Islet of Langerhans (tissue), 1 donor: ENCODE results near the gene SRGAP3.

Experiments
- FAIRE-seq: peaks from one replicate; lab custom pipeline; 2011; peaks lifted over from hg19 to GRCh38; lab: Jason Lieb, UNC

Gene SRGAP3

GRCh38 chr3:9080163-9080562, 169.3 kb downstream of the SRGAP3 start:
- no peak for FAIRE-seq

DNA sequence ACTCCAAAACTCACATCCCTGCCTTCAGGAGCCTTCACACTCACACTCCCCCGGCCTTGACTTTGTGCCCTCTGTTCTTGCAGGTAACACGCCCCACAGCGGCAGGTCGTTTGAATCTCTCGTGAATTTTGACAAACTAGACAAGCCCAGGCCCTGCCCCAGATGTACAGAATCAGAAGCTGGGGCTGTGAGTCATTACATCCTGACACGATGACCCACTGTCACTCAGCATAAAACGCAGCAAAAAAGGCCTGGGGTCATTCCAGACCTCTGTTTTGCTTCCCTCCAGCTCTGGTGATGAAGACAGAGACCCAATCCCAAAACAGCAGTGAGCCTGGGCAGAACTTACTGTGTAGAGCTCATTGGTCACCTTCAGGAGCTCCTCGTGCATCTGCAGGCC, 169.8 kb downstream of the SRGAP3 start:
- no peak for FAIRE-seq

DNA sequence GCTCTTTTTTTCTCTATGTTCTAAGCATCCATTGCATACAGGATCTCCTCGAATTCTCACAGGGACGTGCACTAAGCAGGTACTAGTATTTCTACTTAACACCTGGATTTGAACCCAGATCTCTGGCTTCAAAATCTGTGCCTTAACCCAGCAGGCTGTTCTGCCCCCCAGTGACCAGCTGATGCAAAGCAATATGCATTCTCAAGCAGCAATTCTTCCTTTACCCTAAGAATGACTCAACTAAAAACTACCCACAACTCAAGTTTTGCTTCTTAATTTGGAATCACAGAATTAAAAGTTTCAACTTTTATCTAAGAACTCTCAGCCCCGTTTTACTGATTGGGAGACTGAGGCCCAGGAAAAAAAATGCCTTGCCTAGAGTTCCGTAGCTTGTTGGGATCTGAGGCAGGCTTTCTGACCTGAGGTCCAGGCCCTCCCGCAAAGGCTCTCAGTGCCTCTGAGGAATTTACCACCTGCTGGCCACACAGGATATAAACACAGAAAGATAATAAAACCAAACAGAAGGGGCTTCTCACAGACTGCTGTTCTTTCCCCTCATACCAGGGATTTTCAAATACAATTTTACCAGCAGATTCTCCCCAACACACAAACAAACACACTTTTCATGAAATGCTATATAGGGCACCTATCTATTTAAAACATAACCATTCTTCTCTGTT, 170.7 kb downstream of the SRGAP3 start:
- FAIRE-seq: no peak

- FAIRE-seq: no peak
Observed at GRCh38 chr3:9077029-9077428, 172.4 kb downstream of the SRGAP3 start.

DNA sequence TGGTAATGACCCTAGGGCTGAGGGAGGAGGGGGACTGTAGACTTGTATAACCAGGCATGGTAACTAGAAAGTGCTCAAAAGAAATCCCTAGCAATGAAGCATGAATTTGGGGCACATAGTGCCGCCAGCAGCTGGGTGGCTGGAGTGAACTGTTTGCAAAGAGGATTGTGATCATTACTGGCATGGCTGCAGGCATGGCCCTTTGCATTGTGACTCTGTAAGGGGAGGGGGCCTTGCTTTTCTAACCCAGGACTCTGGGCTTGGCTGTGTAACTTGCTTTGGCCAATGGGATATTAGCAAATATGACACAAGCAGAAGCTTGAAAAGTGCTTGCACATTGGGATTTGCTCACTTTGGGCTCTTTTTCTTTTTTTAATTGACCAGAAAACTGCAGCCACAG, 173.7 kb downstream of the SRGAP3 start:
- no peak for FAIRE-seq

- FAIRE-seq: no peak
Observed at GRCh38 chr3:9074079-9074478, 175.4 kb downstream of the SRGAP3 start.

DNA sequence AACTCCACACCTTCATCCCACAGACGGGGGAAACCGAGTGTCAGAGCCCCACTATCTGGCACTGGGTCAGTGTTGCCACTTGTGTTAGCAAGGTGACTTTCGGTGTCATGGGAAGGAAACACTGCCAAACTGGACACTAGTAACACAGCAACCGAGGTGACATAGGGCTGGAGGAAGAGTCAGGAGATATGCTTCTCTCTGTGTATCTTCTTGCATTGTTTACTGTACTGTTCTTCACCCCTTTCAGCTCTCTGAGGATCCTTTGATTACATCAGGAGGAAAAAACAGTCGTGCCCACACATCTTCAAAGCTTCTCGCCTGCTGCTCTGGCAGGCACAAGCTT, 176.8 kb downstream of the SRGAP3 start:
- no peak for FAIRE-seq

DNA sequence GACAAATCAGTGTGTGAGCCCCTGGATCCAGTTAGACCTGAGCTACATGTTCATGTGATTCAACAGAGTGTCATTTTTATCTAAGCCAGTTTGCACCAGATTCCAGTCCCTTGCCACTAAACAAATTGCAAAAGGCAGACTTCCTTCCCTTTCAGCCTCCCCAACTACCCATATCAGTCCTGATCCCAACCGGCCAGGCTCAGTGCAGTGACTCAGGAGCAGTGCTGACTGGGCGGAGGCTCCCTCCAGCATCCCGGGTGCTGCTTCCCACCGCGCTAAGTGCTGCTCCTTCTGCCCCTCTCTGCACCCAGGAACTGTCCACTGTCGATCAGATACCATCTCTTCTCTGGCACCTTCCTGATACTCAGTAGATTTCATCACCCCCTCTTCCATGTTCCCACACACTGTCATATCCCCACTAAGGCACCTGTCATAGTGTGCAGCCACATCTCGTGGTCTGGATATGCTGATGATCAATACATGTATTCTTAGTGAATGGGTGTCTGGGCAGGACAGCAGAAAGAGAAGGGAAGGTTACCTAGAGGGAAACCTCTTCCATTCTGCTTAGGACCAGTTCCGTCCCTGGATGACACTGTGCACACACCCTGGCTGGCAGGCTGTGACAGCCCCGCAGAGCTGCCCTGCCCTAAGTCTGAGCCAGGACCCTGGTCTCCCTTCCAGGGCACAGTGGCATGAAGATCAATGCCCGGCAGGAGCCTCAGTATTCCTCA, 177.3 kb downstream of the SRGAP3 start:
- no peak for FAIRE-seq

DNA sequence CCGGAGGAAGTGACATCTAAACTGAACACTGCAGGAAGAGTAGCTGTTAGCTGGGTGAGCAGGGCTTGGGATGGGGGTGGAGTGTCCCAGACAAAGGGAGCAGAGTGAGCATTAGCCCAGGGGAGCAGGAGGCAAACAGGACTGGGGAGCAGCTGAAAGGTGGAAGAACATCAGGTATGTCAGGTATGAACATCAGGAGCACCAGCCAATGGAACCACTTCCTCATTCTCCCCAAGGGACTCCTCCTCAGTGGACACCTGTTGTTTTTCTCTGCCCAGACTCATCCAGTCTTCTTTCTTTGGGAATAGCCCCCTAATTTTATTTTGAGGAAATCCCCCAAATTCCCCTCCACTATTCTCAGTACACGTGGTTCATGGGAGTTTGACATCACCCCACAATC, 178.5 kb downstream of the SRGAP3 start:
- FAIRE-seq: no peak

DNA sequence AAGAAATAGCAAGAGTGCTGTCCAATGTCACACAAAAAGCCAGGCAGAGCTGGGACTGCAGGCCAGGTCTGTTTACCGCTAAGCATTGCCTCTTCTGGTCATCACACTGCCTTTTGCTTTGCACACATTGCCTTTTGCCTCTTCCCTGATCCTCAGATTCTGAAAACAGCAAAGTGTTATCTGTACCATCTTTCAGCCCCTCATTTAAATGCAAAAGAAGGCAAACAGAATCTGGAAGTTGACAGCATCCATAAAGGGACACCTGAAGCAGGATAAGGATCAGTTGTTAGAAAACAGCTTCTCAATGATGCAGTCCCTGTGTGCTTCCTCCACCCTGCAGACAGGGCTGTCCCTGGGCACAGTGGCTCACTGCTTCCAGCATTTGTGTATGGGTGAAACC, 179.5 kb downstream of the SRGAP3 start:
- FAIRE-seq: no peak

DNA sequence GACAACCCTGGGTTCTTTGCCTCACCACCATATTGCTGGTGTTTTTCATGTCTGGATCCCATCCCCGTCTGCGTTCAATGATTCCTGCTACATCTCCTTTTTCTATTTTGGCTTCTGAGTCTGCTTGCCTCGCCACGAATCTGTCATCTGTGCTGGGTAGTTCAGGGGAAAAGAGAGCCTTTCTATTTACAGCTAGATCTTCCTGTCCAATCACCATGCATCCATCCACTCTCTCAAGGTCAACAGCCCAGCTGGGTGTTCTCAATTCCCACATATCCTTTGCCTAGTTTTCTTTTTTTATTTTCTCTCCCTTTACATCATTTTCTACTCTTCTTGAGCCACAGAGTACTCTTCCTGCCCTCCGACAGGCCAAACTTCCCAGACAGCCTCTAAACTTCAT, 181.4 kb downstream of the SRGAP3 start:
- no peak for FAIRE-seq

GRCh38 chr3:9067352-9067975, 182.0 kb downstream of the SRGAP3 start:
- FAIRE-seq: peak; percentile 81

DNA sequence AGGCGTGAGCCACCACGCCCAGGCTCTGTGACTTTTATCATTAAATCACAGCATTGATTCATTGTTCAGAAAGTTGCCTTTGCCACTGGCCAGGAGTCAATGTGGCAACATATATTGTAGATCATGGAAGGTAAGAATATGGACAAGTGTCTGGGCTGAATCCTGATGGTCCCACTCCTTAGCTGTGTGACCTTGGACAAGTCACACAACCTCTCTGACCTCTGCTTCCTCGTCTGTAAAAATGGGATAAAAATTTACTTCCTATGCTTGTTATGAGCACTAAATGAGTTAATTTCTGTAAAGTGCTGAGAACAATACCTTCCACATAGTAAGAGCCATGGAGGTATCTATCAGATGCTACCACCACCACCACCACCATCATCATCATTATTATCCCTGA, 182.7 kb downstream of the SRGAP3 start:
- no peak for FAIRE-seq

GRCh38 chr3:9066141-9066540, 183.3 kb downstream of the SRGAP3 start:
- no peak for FAIRE-seq

DNA sequence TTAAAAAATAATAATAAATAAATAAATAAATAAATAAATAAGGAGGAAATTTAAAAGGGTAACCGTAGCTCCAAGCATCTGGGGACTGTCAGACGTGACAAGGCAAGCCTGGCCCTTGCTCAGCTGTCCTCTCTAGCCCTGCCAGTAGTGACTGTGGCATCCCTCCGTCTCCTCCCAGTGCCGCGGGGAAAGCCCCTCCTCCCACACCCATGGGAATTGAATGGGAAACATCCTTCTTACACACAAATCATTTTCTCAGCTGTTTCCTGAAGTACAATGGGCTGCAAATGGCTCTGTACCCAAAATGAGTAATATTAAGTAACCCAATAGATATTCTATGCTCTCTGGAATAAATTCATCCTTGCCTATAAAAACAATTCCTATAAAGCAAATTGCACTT, 184.6 kb downstream of the SRGAP3 start:
- FAIRE-seq: no peak

DNA sequence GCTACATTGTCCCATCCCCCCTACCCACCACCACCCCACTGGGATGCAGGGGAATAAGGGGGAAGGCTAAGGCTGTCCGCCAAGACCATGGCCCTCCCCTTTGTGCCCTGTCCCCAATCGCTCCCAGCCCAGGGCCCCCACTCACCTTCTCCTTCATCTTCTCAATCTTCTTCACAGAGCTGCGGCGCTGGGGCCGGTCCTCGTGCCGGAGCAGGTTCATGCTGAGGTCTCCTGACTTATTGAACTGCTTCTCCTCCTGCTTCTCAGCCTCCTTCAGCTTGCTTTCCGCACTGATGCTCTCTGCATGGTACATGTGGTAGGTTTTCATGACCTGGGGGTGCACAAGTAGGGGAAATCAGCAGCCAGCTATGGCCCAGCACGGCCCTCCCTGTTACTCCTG, 185.2 kb downstream of the SRGAP3 start:
- FAIRE-seq: no peak

GRCh38 chr3:9062570-9062969, 186.9 kb downstream of the SRGAP3 start:
- no peak for FAIRE-seq

DNA sequence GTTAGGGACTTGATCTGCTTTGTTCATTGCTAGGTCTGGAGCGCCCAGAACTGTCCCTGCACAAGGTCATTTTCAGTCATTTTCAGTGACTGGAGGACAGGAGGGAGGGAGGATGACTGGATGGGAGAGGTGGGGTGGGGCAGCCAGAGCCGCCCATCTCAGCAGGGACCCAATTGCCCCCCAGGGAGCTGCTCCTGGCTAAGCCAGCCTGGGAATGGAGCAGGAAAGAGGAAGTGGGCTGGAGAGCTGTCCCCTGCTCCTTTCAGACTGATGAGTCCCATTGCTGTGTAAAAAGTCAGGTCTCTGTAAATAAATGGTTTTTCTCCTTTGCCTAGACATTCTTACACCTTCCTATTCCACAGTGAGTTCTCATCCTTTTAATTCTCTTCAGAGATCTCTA, 187.8 kb downstream of the SRGAP3 start:
- FAIRE-seq: no peak

DNA sequence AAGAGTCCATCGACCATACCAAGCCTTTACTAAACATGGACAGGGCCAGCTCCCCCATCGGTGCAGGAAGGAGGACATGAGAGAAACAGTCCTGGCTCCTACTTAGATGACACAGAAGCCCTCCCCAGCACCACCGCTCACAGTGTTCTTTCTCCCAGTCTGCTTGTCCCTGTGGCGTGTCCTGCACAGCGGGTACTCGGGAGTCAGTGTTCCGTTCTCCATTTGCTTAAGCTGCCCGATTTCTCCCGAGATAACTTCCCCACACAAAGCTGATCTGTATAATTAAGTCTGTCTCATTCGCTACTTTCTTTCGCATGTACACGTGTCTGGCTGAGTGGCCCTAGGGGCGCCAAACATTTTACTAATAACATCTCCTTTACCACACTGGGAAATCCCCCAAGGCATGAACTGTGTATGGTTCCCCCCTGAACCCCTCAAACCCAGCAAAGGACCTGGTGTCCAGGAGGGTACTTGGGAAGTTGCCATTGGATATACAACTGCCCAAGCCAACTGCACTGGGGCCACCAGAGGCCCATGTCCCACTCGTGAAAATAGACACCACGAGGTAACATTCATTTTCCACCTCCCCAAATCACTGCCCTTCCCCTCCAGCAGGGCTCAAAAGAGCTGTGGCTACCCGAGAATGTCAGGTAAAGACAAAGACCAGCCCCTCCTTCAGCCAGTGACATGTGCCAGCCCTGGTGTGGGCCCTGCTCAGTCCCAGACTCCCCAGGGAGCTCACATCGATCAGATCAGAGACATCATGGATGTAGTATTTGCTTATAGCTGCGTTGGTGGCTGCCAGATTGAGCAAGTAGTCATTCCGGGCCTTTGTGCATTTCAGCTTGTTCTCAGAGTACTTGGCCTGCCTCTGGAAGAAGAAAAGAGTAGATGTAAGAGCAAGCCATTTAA, 189.7 kb downstream of the SRGAP3 start:
- FAIRE-seq: no peak

GRCh38 chr3:9056581-9056980, 192.9 kb downstream of the SRGAP3 start:
- no peak for FAIRE-seq

DNA sequence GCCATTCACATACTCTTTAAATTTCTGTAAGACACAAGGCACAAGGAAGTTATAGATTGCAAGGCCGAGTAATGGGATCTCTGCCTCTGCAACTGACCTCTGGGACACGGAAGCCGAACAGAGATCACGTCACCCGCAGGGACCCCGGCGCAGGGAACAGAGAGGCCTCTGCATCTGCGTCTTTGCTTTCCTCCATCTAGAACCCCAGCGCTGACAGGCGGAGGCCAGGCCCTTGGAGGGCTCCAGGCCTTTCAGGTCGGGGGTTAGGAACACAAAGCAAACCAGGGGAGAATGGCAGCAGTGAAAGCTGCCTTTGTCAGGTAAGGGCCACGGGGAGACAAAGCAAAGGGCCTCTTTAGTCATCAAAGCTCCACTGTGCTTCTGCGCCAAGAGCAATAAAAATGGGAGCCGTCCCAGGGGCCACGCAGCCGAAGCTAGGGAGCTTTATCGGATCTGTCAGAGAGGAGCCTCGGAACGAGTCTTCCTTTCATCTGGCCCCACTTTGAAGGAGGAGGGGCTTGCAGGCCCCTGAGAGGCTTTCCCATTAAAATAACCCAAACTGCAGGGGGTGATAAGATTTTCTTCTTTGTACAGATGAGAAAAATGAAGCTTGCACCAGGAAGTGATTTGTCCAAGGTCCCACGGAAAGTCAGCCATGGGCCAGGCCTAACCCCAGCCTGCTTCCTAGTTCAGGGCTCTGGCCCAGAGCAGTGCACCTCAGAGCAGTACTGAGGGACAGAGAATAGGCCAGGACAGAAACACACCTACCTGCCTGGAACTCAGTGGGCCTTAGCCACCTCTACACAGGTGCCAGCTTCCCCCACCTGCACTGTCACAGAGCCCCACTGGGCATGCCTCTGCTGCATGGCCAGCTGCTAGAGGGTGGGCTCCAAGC, 201.7 kb downstream of the SRGAP3 start:
- no peak for FAIRE-seq

DNA sequence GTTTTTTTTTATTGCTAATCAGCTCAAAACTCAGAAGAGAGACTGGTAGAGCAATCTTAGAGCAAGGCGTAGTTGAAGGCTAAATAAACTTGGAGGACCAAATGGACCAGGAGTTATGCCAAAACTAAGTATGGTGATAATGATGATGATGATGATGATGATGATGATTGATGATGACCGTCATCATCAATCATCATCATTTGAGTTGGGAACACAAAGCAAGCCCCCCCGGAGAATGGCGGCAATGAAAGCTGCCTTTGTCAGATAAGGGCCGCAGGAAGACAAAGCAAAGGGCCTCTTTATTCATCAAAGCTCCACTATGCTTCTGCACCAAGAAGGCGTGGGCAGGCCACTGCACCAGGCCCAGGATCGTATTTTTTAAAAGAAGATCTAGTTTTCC, 204.1 kb downstream of the SRGAP3 start:
- FAIRE-seq: no peak
